Measurements from ENCODE around the gene GNAI3.

DNA sequence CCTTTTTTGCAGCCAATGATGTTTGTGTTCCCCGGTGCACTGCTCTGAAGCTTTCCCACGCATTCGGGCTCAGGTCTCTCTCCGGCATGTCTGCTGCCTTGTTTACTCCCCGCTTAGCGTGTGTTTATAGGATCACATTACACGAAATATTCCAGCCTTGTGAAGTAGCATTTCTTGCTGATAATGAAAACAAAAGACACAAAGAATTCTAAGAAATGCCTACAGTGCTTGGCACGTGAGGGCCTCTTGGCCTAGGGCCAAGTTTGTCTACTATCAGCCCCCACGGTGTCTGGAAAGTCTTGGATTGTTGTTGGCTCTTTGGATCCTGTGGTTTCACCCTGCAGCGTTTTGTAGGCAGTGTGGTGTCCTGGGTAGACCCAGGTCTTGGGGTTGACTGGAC is 96.3 kb downstream of the GNAI3 start:
- TF ChIP-seq CTCF (IDR thresholded peaks at IDR 0.05), result no peak
- no peak for TF ChIP-seq POLR2A (IDR thresholded peaks at IDR 0.05)
